Spleen (tissue), 11 donors: ENCODE results near the gene PLCB2. TPM values are rescaled to one million over a fixed set of nuclear protein-coding genes. Genes with fewer than 3 reads are reported as not detected.

Experiments
- DNase-seq: peaks from one replicate; pipeline ENCODE4 v3.0.0-alpha.2; 2020
- H3K27ac ChIP-seq, 8 donors: fragments of 200-600 bp; sonication (generic) in 7 of 8; 1 replicate in 4 of 8; 2 replicates in 4 of 8; pipeline versions ENCODE4 v1.5.0 to v1.8.0; 2016 to 2021; ENCODE audit warnings: inconsistent platforms in 4 of 8, mild to moderate bottlenecking in 4 of 8, moderate library complexity in 1 of 8
- H3K27me3 ChIP-seq, 7 donors: fragments of 200-600 bp; sonication (generic) in 6 of 7; replicated peaks in 1 of 7; 1 replicate in 4 of 7; 2 replicates in 3 of 7; pipeline versions ENCODE4 v1.5.0 to v1.8.0; 2016 to 2021; ENCODE audit warnings: inconsistent platforms in 3 of 7, mild to moderate bottlenecking in 1 of 7
- H3K36me3 ChIP-seq, 6 donors: fragments of 200-600 bp; sonication (generic) in 5 of 6; 1 replicate in 4 of 6; 2 replicates in 2 of 6; pipeline versions ENCODE4 v1.5.0 to v1.8.0; 2016 to 2021; ENCODE audit warnings: inconsistent platforms in 2 of 6
- H3K4me1 ChIP-seq, 6 donors: fragments of 200-600 bp; sonication (generic) in 5 of 6; 1 replicate in 3 of 6; 2 replicates in 3 of 6; pipeline versions ENCODE4 v1.5.0 to v1.8.0; 2016 to 2021; ENCODE audit warnings: inconsistent platforms in 3 of 6
- H3K4me3 ChIP-seq, 8 donors: fragments of 200-600 bp; sonication (generic) in 7 of 8; 1 replicate in 4 of 8; 2 replicates in 4 of 8; pipeline versions ENCODE4 v1.5.0 to v1.8.0; 2016 to 2021; ENCODE audit warnings: inconsistent platforms in 4 of 8, mild to moderate bottlenecking in 4 of 8, moderate library complexity in 2 of 8
- H3K9me3 ChIP-seq, 8 donors: fragments of 200-600 bp; sonication (generic) in 7 of 8; 1 replicate in 4 of 8; 2 replicates in 4 of 8; pipeline versions ENCODE4 v1.5.0 to v1.8.0; 2016 to 2021; ENCODE audit warnings: inconsistent platforms in 4 of 8
- POLR2A ChIP-seq, 3 donors: fragments of 450-650 bp; IDR thresholded peaks; one replicate each; pipeline ENCODE4 v1.5.1; 2017; ENCODE audit warnings: antibody characterized with exemption in 3 of 3, mild to moderate bottlenecking in 1 of 3
- POLR2AphosphoS5 ChIP-seq, 3 donors: sonication (generic); formaldehyde crosslinking; IDR thresholded peaks; one replicate each; pipeline ENCODE4 v1.5.1; 2017; ENCODE audit warnings: antibody characterized with exemption in 3 of 3
- WGBS, 5 donors: extraction: QIAGEN DNeasy Blood & Tissue Kit in 3 of 5; methylation state at CpG; one replicate each; pipeline versions ENCODE4 v1.1.5 to v1.1.7; 2013 to 2018; 5-methylcytosine and 5-hydroxymethylcytosine counted together
- intact Hi-C: fragments of 100-400 bp; cut with DNase I; formaldehyde crosslinking; loops from one replicate; pipeline ENCODE4 v1.15.0; 2023; ENCODE audit warnings: low total_unique reads
- polyA plus RNA-seq, 3 donors: library from polyadenylated mRNA; stranded (reverse); fragments of 200-250 nt; gene quantifications; one replicate each; pipeline ENCODE4 v1.2.1, GENCODE V29; 2013
- total RNA-seq, 7 donors: library from RNA; depleted of rRNA in 3 of 7; stranded (reverse); fragments of >200 nt in 3 of 7; fragmentation: NEBNext Ultra II Directional in 4 of 7; extraction: Animal tissue kit (Norgen Biotek cat#: 25700) in 4 of 7; gene quantifications; one replicate each; pipeline versions ENCODE4 v1.1.0 to v1.2.1, GENCODE V29; 2016 to 2021
- TF ChIP-seq, protein P1 (sequence below), 11 experiments: fragments of 200-600 bp in 7 of 11; fragments of 450-650 bp in 4 of 11; sonication (generic) in 4 of 11; IDR thresholded peaks in 8 of 11; conservative IDR thresholded peaks in 3 of 11; 1 replicate in 7 of 11; 2 replicates in 4 of 11; pipeline versions ENCODE4 v1.4.0 to v1.8.0; 2016 to 2021; ENCODE audit warnings: antibody characterized with exemption in 11 of 11, inconsistent platforms in 4 of 11, mild to moderate bottlenecking in 1 of 11
- donor health status: healthy with polysubstance abuse.
- donor health status: DM: no; HTN: no; CAD: no; lungs with moderate emphysema.
- donor health status: DM: no; HTN: no; CAD: no.
- donor health status: Bipolar disorder and iron deficiency.
- donor health status: healthy.
- donor health status: DM: no; HTN: no; CAD: no.
- donor health status: DM: yes; HTN: yes; CAD: no.

Gene PLCB2
- total and polyA plus RNA-seq, 10 donors: 63.8 to 247 (median 187) TPM

DNA sequence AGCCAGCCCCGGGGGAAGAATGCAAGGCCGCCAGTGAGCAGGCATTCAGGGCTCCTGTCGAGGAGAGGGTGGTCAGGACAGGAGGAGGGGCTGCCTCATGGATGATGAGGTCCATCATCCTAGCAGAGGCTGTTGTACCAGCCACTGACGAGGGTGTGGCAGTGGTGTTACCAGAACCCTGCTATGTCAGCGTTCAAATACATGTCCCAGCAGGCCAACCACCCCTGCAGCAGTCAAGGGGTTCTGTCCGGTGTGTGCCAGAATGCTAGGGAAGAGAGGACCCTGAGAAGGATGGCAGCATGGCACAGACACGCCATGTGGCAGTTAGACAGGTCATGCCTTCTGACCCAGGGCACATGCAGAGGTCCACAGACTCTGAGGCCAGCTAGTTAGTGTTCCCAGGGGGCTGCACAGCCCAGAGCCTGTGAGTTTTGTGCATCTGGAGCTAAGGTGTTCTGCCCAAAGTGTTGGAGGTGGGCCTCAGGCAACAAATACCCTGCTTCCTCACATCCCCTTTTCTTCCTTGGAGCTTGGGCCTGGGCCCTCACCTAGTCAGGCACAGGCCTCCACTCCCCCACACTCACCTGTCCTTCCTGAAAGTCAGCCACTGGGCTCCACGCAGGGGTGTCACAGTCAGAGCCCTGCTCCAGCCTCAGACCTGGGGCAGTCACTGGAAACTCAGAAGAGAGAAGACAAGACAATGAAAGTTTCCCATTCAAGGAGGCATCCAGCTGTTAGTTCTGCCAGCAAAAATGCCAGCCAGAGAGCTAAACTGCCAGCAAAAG, 61.0 kb downstream of the PLCB2 start:
- Histone ChIP-seq H3K9me3 (no peaks in the 10 kb centered on the region), H3K4me1 (no peaks in the 10 kb centered on the region), H3K27me3 (peaks cover 0 to 15% (median 0%) of the 10 kb centered on the region in 7 donors), H3K36me3 (no peaks in the 10 kb centered on the region), H3K27ac (no peak overlapping the region), H3K4me3 (no peak overlapping the region)
- no peak for DNase-seq
- TF ChIP-seq POLR2A (IDR thresholded peaks at IDR 0.05): no peak
- no peak for TF ChIP-seq POLR2AphosphoS5 (IDR thresholded peaks at IDR 0.05)
- TF ChIP-seq, protein P1, sequence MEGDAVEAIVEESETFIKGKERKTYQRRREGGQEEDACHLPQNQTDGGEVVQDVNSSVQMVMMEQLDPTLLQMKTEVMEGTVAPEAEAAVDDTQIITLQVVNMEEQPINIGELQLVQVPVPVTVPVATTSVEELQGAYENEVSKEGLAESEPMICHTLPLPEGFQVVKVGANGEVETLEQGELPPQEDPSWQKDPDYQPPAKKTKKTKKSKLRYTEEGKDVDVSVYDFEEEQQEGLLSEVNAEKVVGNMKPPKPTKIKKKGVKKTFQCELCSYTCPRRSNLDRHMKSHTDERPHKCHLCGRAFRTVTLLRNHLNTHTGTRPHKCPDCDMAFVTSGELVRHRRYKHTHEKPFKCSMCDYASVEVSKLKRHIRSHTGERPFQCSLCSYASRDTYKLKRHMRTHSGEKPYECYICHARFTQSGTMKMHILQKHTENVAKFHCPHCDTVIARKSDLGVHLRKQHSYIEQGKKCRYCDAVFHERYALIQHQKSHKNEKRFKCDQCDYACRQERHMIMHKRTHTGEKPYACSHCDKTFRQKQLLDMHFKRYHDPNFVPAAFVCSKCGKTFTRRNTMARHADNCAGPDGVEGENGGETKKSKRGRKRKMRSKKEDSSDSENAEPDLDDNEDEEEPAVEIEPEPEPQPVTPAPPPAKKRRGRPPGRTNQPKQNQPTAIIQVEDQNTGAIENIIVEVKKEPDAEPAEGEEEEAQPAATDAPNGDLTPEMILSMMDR (IDR thresholded peaks at IDR 0.05 in 8 of 11, conservative IDR thresholded peaks at IDR 0.05 in 3 of 11): no peak
- 85 to 94% (median 90%) methylated on average over 5 to 8 of the region's 8 CpGs for WGBS, 5 donors
- intact Hi-C loops: no loop called here

DNA sequence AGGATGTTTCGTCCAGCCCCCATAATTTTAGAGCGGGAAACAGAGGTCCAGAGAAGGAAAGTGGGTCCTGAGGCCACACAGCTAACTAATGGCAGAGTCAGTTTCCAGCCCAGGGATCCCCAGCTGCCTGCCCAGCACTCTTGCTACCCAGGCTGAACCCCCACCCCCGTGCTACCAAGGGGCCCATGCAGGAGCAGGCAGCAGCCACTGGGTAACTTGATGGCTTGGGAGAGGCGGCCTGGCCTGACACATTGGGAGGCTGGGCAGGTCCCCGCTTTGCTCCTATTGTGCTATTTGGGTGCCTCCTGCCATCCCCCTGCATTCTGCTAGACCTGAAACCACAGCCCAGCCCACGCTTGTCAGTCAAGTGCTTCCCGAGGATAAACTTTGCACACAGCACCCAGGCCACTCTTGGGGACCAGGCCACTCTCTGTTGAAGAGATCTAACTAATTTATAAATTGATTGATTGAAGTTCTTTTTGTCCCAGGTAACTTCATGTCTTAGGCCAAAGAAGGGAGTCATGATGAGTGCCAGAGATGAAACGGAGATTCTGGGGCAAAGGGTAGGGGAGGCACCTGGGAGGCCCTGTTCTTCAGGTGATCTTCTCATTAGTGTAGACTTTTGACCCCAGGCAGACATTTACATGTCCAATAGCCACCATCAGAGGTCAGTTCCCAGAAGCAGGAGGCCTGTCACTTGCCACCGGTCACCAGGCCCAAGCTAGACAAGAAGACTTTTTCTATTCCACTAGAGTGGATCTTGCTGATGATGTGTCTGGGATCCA, 61.9 kb downstream of the PLCB2 start:
- intact Hi-C loops: no loop called here
- H3K27ac ChIP-seq: no peak overlapping the region
- H3K27me3 ChIP-seq: peaks cover 0 to 9% (median 0%) of the 10 kb centered on the region in 7 donors
- no peaks in the 10 kb centered on the region for H3K36me3 ChIP-seq
- no peak overlapping the region for H3K4me3 ChIP-seq
- DNase-seq: peak; percentile 58
- H3K9me3 ChIP-seq: no peaks in the 10 kb centered on the region
- TF ChIP-seq, protein P1 (IDR thresholded peaks at IDR 0.05 in 8 of 11, conservative IDR thresholded peaks at IDR 0.05 in 3 of 11): no peak
- no peak for TF ChIP-seq POLR2A (IDR thresholded peaks at IDR 0.05)
- no peak for TF ChIP-seq POLR2AphosphoS5 (IDR thresholded peaks at IDR 0.05)
- no peaks in the 10 kb centered on the region for H3K4me1 ChIP-seq
- WGBS, 5 donors: 74 to 91% (median 85%) methylated on average over 9 of the region's 9 CpGs

DNA sequence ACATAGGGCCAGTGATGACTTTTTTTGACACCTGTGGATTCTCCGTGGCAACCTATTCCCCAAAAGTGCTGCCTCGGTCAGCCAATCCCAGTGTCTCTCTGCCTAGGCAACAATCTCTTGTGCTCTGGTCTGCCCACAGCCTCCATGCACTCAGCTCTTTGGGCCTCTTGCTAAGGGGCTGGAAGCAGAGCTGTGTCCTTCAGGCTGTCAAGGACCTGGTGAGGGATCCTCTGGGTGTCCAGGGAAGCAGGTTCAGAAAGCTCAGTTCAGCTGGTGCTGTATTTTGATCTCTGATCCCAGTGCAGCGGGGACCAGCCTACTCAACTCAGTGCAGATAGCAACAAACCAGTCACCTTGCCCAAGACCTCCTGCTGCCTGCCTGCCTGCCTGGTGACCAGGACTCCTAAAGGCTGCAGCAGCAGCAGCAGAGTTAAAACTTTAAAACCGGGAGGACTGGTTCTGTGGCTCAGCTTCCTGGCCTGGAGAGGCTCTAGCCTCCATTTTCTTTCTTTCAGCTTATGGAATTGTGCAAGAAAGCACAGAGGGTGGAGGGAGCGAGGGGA, 62.7 kb downstream of the PLCB2 start:
- intact Hi-C loops: no loop called here
- no peak overlapping the region for H3K4me3 ChIP-seq
- 72 to 86% (median 73%) methylated on average over 4 to 5 of the region's 5 CpGs for WGBS, 5 donors
- no peak overlapping the region for H3K27ac ChIP-seq
- H3K4me1 ChIP-seq: no peaks in the 10 kb centered on the region
- DNase-seq: no peak
- TF ChIP-seq, protein P1 (IDR thresholded peaks at IDR 0.05 in 8 of 11, conservative IDR thresholded peaks at IDR 0.05 in 3 of 11): no peak
- no peak for TF ChIP-seq POLR2AphosphoS5 (IDR thresholded peaks at IDR 0.05)
- TF ChIP-seq POLR2A (IDR thresholded peaks at IDR 0.05): no peak
- H3K36me3 ChIP-seq: no peaks in the 10 kb centered on the region
- H3K27me3 ChIP-seq: peaks cover 0 to 13% (median 0%) of the 10 kb centered on the region in 7 donors
- H3K9me3 ChIP-seq: no peaks in the 10 kb centered on the region
